HG03025 (cell line): Measurements from ENCODE around the gene TGFB3.
"Not testable (repeated sequence)": the region's sequence is repeated elsewhere in the genome, so short reads cannot be mapped to it uniquely, and the experiment has no call there.

ENCODE experiments used
- ATAC-seq: cut with Tn5 transposase; IDR thresholded peaks from one replicate; pipeline ENCODE4 v1.9.1; 2021; ENCODE audit warnings: mild to moderate bottlenecking, moderate library complexity; ENCODE audit not compliant: unreplicated experiment, low FRiP score

TGFB3 gene

DNA sequence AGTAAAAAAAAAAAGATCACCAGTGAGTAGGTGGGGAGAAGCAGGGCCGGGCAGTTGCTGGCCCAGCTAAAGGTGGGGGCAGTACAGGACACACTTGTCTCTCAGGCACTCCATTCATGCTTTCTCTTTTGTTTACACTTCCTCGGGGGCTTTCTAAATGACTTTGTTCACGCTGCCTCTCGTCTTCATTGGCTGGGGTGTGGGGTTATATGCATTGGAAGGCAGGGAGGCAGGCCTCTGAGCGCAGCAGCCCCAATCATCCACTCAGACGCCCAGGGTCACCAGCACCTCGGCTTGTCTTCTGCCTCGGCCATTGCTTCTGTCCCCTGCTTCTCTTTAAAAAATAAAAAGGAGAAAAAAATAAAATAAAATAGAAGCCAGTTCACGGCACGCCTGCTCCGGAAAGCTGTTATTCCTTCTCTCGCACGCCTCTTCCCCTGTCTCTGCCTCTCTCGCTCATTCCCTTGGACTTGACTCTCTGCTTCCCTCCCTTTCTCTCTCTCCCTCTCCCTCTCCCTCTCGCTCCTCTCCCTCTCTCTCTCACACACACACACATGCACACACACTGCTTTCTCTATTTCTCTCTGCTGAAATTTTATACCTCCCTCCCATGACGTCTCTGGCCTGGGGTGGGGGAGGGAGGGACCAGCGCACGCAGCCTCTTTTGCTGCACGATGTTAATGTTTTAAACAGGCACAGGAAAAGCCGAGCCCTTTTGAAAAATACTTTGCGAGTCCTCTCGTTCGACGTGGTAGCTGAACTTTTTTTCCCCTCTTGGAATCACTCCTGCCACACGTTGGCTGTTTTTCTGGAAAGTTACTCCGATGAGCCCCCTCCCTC is at the start of gene TGFB3:
TGFB3 (minus strand) TSS at position 570 of the 840 bp plus-strand sequence. CDS start 1,102 bp downstream, outside the sequence.
- no peak for ATAC-seq

DNA sequence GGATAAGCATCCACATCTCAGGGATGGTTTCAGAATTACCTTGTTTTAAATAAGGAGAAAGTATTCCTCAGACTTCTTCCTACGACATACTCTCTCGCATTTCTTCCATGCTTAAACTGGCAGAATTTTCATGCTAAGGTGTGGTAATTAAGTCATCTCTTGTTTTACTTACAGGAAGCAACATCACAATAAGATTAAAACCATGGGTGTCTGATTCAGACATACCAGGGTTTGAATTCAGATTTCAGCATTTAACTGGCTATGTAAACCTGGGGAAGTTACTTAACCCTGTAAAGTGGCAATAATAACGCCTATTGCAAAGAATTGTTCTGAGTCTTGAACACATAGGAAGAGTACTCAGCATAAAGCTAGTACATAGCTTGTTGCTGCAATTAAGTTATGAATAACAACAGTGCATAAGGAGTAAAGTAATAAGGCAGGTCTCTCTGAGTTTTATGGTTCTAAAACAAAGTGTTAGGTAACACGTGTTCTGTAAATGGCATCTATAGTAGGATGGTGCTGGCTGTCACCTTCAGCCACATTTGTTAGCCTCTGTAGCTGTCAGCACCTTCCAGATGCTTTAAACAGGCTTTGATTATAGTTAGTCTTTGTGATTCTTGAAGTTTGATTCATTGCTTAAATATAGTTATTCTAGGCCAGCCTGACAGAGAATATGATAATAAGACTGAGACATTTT is 42.6 kb upstream of the TGFB3 start:
- ATAC-seq = no peak

DNA sequence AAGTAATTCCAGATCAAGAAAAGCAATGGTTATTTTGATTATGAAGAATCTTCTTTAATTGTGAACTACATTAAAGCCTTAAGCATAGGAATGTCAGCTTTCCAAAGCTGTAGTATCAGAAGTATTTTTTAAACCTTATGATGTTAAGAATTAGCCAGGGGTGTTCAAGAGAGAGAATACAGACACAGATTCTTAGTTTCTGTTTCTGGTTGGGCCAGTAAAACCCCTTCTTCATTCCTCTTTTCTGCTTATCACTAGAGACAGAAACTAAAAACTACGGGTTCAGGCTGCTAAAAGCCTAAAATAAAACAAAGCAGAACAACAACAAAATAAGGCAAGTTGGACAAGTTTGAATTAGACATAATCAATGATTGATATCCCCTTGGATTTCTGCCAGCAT is 42.0 kb upstream of the TGFB3 start:
- ATAC-seq = no peak

DNA sequence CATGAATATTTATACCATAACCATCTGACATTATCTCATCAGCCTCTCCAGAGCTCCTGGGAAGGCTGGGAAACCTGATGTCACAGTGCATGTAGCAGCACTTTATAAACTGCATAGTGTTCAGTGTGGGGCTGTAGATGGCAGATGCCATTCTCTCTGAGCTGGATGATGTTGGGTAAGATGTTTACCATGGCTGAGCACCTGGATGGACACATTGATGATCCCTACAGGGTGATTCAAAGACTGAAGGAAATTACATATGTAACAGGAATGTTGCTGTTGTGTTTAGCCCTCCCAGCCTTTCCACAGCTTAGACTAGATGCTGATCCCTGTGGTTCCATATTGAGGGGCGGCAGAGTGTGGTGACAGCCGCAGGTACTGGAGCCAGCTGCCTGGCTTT is 41.2 kb upstream of the TGFB3 start:
- no peak for ATAC-seq

DNA sequence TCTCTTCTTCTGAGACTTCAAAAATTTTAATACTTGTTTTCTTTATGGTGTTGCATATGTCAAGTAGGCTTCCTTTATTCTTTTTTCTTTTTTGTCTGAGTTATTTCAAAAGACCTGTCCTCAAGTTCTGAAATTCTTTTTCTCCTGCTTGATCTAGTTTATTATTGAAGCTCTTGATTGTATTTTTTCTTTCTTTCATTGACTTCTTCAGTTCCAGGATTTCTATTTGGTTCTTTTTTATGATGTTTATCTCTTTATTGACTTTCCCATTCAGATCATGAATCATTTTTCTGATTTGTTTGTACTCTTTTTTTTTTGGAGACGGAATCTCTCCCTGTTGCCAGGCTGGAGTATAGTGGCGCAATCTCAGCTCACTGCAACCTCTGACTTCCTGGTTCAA is 37.9 kb upstream of the TGFB3 start:
- ATAC-seq = no peak

DNA sequence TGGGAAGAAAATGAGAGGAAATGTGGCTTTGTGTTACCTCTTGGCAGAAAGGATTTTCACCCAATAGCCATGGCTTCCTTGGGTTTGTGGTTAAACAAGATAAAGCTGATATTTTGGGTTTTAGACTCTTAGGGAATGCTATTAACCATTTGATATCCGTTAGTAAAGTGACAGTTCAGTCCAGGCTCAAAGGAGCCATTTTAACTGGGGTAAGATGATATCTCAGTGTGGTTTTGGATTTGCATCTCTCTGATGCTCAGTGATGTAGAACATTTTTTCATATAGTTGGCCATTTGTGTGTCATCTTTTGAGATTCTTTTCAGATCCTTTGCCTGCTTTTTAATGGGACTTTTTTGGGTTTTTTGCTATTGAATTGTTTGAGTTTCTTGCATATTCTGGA is 33.9 kb upstream of the TGFB3 start:
- no peak for ATAC-seq

DNA sequence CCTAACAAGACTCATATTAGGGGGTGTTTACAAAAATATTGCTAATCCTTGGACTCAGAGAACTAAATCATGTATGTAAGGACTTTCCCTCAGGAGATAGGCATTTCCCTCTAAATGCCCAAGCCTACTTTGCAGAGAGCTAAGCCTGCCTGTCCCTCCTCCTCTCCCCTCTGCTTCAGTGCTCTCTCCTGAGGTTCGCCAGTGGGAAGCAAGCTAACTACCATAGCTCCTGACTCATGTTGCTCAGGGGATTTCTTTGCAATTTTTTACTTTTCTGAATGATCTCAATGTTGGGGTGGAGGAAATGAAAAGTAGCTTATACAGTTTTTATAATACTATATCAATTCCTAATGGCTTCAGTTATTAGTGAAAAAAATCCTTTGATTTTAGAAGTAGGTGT is 33.4 kb upstream of the TGFB3 start:
- no peak for ATAC-seq

DNA sequence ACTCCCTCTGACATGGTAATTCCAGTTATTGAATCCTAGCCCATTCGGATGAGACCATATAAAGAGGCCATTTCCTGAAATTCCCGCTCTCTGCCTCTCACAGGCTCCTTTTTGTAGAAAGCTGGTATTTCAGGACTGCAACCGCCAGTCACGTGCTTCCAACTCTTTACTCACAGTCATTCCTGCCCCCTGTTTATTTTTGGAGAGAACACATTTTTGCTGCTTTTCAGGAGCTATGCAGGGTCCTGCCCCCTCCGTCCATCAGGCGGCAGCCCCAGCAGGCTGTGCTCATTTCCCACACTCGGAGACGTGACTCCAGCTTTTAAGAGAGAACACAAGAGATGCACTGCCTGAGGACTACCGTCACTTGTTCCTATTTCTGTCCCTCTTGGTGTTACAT is 30.6 kb upstream of the TGFB3 start:
- no peak for ATAC-seq

DNA sequence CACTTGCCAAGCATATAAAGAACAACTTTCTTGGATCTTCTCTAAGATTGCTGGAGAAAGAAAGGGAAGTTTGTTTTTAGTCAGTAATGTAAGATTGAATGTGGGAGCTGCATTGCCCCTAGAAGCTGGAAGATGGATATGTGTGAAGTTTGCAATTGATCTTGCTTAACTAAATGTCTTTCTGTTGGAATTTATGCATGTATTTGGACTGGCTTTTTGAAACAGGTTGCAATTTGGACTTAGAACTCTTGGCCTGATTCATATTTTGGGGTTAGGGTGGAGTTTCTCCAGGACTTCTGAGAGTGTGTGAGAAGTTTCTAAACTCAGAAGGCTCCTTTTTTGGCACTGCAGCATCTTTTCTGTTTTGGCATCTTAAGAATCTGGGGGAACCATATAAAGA is 30.1 kb upstream of the TGFB3 start:
- no peak for ATAC-seq

DNA sequence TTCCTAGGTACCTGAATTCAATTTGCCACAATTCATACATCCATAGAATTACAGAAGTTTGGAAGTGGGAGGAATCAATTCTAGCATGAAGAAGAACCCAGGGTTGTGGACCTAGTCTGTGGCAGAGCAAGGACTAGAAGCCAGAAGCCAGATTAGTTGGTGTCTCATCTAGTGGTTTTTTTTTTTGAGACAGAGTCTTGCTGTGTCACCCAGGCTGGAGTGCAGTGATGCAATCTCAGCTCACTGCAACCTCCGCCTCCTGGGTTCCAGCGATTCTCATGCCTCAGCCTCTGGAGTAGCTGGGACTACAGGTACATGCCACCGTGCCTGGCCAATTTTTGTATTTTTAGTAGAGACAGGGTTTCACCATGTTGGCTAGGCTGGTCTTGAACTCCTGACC is 27.8 kb upstream of the TGFB3 start:
- ATAC-seq = not testable (repeated sequence)

DNA sequence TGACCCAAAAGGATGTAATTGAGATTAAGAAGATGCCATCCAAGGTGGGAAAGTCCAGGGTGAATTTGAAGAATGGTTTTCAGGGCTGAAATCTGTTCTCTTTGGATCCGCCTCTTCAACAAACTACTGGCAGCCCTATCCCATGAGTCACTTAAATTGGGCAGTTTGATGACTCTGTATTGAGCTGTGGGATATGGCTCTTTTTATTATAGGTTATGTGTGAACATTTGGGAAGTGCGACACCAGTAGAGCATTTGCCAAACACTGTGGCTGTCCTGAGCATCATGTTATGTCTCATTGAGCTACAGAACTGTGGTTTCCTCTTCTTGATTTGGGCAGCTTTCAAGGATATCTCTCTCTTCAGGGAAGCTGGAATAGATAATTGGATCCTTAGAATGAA is 26.1 kb upstream of the TGFB3 start:
- ATAC-seq = no peak

DNA sequence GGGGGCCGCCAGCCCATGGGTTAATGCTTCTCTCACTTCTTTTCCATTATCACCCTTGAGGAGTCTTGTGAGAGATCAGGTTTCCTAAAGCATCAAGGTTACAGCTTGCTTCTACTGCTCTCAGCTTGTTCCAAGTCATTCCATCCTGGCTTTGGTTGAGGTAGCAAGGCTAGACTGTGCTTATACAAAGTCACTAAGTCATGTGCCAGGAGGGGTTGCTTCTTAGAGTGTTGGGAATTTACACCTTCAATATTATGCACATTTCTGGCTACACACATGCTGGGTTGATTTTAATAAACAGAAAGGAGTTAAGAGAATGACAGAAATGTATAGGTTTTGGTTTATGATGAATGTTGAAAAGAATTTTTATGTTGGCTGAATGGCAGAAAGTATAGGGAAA is 25.6 kb upstream of the TGFB3 start:
- no peak for ATAC-seq

DNA sequence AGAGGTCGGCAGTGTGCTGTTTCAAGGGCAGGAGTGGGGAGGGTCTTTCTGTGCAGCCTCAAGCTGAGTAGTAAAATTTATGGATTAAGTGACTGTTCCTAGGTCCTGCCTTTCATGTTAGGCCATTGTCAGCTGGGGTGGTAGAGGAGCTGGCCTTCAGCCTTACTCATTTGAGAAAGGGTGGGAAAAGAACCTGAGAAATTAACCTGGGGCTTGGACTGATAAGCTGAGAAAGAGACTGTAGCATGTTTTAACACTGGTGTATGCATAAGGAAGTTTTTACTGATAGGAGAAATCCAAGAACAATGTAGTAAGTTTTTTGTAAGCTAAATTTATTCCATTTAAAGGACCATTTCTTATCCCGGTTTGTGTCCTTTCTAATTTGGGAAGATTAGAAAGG is 24.5 kb upstream of the TGFB3 start:
- ATAC-seq = no peak

DNA sequence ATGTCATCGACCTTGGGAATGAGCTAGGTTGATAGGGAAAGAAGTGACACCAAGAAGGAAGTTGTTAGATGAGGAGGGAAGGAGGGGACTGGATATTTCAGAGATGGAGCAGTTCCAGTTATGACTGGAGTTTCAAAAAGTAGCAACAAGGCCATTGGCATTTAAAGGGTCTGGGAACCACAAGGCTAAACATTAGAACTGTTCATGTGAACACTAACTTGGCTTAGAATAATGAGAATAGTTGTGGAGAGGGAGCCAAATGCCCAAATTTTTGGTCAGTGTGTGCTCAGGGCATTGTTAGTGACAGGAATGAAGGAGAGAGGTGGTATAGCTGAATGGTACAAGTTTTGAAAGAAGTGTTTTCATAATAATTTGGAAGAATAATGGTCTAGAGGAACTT is 20.6 kb upstream of the TGFB3 start:
- ATAC-seq = no peak

DNA sequence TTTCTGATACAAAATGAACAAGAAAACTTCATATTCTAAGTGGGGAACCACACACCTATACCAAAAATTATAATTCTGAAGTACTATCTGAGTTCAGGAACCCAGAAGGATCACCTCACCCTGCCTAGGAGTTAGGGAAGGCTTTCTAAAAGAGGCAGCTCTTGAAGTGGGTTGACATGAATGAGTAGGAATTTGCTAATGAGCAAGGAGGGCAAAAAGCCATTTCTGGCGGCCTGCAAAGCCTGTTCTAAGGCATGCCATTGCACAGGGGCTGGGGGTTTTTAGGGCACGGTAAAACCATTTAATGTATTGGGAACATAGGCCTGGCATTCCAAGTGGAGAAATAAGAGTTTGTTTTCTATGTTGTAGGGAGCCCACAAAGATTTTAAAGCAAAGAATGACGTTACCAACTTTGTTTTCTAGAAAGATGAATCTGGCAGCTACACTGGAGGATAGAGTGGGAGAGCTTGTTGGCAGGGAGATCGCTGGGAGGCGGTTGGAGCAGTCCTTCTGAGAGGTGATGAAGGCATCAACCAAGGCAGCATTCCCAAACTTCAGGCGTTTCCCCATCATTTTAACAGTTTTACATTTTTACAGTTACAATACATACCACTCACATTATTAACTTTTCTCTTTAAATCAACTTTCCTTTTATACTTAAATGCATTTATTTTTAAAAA is 17.9 kb upstream of the TGFB3 start:
- no peak for ATAC-seq

DNA sequence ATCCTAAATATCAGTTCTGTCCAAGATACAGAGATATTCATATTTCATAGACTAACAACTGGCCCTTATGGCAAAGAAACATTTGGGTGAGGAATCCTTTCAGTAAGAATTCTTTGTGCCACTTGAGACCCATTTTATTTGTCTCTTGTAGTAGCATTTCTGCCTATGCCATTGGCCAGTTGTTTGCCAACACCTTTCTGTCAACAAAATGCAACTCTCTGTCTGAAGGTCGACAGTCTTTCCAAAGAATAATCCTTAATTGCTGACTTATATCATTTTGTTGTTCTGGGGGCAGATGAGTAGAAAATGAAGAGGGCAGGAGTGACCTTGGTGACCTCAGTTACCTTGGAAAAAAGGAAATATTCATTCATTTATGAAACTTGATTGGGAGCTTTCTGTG is 14.7 kb upstream of the TGFB3 start:
- ATAC-seq = no peak

DNA sequence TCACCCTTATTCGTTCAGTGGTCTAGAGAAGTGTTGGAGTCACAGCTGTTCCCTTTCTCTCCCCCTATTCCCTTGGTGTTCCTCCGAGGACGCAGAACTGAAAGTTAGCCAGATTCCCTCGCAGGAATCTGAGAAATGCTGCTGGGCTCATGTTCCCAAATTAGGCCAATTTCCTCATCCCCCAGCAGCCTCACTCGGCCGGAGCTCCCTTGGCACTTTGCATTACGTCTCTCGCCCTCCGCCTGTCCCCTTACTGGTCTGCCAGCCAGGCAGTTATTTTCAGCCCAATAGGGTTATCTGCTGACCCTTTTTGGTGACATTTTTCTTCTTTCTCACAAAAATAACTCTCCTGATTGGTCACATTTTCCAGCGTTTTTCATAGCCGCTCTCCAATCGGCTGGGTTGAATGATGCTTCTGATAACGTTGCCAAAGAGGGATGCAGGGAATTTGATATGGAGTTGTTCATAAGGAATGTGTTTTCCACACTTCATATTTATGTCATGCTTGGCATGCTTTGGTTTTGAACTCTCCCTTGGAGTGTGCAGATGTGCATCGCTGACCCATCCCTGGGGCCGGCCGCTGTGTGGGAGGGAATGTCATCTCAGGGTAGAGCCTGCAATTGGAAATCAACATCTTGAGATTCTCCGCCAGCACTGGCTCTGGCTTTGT is 13.7 kb upstream of the TGFB3 start:
- no peak for ATAC-seq

DNA sequence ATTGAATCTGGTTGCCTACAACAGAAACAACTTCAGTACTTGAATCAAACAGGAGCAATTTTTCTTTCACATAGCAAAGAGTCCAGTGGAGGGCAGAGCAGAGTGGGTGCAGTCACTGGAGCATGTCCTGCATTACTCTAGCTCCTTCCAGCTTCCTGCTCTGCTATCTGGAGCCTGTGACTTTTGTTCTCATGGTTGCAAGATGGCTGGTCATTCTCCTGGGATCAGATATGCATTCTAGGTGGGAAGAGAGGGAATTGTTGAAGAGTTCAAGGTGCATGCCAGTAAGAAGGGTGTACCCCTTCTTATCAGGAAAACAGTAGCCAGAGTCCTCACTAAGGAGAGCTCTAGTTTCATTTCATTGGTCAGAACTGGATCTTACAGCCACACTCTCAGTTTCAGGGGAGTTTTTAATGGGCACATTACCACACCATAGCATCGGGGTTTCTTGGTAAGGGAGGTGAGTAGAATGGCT is 11.8 kb upstream of the TGFB3 start:
- no peak for ATAC-seq

DNA sequence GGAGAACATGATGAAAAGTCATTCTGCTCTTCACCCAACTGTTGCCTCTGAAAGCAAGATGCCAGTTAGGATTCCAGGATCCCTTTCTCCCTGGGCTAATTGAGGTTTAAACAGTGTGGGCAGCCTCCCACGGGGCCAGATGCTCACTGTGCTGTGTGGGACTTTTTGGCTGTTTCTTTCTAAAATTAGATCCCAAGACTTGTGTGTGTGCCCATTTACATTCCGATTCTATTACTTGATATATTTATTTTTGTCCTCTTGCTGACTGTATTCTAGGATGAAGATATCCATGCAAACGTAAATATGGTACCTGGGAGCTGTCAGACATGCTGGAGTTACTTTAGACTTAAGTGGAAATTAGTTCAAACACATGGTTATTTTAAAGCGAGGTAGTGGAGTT is 10.0 kb upstream of the TGFB3 start:
- no peak for ATAC-seq

DNA sequence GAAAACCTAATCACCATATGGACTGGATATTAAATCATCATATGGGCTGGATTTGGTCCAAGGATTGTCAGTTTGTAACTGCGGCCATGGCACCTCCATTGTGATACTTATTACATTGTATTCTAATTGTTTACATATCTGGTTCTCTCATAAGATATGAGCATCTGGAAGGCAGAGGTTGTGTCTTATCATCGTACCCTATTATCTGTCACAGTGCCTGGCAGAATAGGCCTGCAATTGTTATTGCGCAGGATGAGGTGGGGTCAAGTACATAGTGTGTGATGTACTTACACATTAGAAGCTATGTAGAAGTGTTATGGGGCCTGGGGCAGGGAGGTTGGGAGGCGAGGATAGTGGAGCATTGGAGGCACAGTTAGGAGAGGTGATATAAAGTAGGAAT is 8.5 kb upstream of the TGFB3 start:
- ATAC-seq = no peak

DNA sequence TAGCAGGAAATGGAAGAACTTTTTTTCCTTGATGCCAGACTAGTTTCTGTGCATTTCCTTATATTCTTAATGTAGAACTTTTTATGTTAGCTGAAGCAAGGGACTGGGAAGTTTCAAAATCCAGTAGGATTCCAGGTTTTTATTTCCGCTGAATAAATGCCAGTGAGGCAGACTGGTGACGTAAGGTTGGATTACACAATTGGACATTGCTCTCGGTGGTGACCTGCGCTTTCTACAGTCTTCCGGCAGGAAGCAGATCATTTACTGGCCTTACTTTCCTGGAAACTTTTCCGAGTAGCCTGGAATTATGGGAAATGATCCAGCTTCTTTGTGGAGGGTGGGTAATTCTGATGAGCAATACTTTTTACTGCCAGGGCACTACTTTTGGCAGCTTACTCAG is 7.3 kb upstream of the TGFB3 start:
- ATAC-seq = no peak
